MV-4-11 (cell line): Measurements from ENCODE around the gene ZZZ3.
"Not testable (repeated sequence)": the region's sequence is repeated elsewhere in the genome, so short reads cannot be mapped to it uniquely, and the experiment has no call there.

Source experiments
- DNase-seq: peaks from one replicate; lab custom pipeline; 2025; lab: John Stamatoyannopoulos, UW

The ZZZ3 gene

GRCh38 chr1:77682460-77683159 is at the start of gene ZZZ3:
ZZZ3 (minus strand) TSS chr1:77682658; CDS start chr1:77633354, 49,304 bp downstream.
- DNase-seq = peak; percentile 89

GRCh38 chr1:77732090-77732489 is 49.6 kb upstream of the ZZZ3 start:
- DNase-seq = no peak

- no peak for DNase-seq
Measured at GRCh38 chr1:77725706-77726105, 43.2 kb upstream of the ZZZ3 start.

GRCh38 chr1:77718181-77718580 is 35.7 kb upstream of the ZZZ3 start:
- no peak for DNase-seq

GRCh38 chr1:77716065-77716464 is 33.6 kb upstream of the ZZZ3 start:
- no peak for DNase-seq

DNA sequence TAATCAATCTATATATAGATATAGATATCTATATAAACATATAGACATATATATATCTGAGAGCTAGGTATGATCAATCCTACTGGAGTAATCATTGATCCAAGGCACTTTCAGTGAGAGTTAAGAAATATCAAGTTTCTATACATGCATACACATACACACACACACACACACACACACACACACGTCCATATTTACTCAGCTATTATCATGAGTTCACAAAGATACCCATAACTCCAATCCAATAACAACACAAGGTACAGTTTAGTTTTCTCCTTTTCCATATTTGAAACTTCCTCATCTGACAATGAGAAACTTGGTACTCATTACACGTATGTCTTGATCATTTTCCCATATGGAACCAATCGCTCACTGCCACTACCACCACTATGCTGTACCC is 27.3 kb upstream of the ZZZ3 start:
- no peak for DNase-seq

- DNase-seq = peak; percentile 21
Measured at GRCh38 chr1:77706321-77706720, 23.9 kb upstream of the ZZZ3 start.

GRCh38 chr1:77704736-77705135 is 22.3 kb upstream of the ZZZ3 start:
- DNase-seq = no peak

GRCh38 chr1:77699673-77700072 is 17.2 kb upstream of the ZZZ3 start:
- not testable (repeated sequence) for DNase-seq

DNA sequence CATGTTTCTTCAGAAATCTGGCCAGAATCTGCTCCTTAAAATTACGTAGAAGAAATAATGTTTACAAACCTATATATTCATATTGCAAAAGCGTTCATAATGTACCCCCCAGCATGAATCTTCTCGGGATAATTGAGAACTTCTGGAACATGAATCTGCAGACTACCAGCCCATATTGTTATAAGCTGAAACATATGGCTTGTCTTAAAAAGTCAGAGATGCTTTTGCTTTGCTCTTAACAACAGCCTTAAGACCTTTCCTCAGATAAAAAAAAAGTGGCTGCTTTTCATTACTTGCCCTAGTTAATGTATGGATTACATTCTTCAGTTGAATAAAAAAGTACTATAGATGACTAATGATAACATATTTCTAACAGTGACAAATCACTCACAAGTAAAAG is 15.0 kb upstream of the ZZZ3 start:
- no peak for DNase-seq

DNA sequence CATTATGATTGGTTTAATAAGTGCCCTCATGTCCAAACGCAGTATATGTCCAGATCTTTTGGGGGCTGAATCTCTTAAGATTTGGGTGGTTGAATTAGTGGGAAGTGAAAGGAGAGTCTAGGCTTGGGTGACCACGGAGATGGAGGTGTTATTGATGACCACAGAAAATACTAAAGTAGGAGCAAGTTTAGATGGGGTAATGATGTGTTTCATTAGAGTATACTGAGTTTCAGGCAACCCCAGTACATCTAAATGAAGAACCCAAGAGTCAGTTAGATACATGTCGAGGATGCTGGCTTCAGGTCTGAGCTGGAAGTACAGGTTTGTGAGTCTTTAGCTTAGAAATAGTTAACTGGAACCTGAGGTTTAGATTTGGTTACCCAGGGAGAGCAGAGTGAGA is 6.5 kb upstream of the ZZZ3 start:
- DNase-seq = no peak

- no peak for DNase-seq
Measured at GRCh38 chr1:77687519-77687906, 5.1 kb upstream of the ZZZ3 start.

- no peak for DNase-seq
Measured at GRCh38 chr1:77686796-77687518, 4.5 kb upstream of the ZZZ3 start.

- DNase-seq = peak; percentile 91
Measured at GRCh38 chr1:77683160-77684148, 996 bp upstream of the ZZZ3 start.

GRCh38 chr1:77680173-77680572 is 2.3 kb downstream of the ZZZ3 start:
- DNase-seq = no peak

DNA sequence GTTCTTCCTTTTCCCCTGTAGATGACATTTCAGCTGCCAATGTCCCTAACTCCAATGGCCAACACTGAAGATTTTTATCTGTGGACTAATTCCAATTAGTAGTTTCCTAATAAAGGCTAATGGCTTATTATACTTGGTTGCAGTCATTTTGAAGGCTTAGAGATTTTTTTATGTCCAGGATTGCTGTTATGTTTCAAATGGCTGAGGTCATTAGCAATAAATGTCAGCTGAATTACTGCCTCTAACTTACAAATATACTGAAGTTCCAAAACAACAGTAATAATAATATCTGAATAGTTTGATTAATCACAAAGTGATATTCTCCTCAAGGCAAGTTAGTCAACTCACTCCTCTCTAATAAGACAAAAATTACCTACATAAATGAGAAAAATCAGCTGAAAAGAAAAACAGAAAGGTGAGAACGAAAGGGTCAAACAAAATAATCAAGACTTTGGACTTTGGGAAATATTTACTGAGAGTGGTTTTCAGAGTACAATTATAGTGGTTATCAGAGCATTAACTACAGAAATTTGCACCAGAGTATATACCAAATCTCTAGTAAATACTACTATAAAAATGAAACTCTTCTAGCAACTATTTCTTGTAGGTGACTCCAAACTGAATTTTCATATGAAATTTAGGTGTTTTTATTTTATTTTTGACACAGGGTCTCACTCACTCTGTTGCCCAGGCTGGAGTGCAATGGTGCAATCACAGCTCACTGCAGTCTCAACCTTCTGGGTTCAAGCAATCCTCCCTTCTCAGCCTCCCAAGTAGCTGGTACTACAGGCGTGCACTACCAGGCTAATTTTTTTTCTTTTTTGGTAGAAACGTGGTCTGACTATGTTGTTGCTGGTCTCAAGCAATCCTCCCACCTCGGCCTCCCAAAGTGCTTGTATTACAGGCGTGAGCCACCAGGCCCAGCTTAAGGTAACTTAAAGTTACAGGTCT is 3.5 kb downstream of the ZZZ3 start:
- DNase-seq = no peak

DNA sequence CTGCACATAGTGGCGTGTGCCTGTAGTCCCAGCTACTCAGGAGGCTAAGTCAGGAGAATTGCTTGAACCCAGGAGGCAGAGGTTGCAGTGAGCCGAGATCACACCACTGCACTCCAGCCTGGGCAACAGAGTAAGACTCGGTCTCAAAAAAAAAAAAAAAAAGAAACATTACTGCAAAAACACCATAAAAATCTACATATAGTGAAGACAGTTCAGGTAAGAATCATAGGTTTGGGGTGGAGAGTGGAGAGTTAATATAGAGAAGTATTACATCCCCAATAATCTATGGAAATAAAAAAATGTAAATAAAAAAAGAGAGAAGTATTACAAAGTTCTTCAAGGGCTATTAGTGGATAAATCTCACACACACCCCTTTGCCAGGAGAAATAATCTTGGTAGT is 7.7 kb downstream of the ZZZ3 start:
- DNase-seq = not testable (repeated sequence)

- DNase-seq = no peak
Measured at GRCh38 chr1:77673716-77674355, 8.6 kb downstream of the ZZZ3 start.

- no peak for DNase-seq
Measured at GRCh38 chr1:77673030-77673429, 9.4 kb downstream of the ZZZ3 start.

GRCh38 chr1:77672374-77672773 is 10.1 kb downstream of the ZZZ3 start:
- DNase-seq = no peak

DNA sequence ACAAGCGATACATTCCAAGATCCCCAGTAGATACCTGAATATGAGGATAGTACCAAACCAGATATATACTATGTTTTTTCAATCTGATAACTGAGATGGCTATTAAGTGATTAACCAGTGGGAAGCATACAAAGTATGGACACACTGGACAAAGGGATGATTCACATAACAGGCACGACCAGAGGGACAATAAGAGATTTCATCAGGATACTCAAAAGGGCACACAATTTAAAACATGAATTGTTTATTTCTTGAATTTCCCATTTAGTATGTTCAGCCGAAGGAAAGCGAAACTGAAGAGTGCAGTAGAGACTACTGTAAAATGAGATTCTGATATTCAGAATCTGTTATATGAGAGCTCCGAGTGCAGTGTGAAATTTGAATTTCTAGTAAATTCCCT is 10.6 kb downstream of the ZZZ3 start:
- no peak for DNase-seq
